Measurements from ENCODE around the gene CELA3B.
A peak's percentile ranks its signal among the peaks of the same experiment; 100 is the strongest.
"Not testable (repeated sequence)": the region's sequence is repeated elsewhere in the genome, so short reads cannot be mapped to it uniquely, and the experiment has no call there.

The CELA3B gene

GRCh38 chr1:21976703-21977239, at the start of gene CELA3B:
Gene CELA3B, plus strand, starts transcription at chr1:21977022. Its CDS starts 18 bp downstream, at chr1:21977040.
- H3K27ac ChIP-seq; DNase-seq; H3K4me3 ChIP-seq (ENCODE audit: low read depth, low read length): not testable (repeated sequence)

GRCh38 chr1:21927533-21928237, 49.1 kb upstream of the CELA3B start:
- H3K36me3 ChIP-seq (replicated peaks): peaks cover 4% of the 10 kb centered on the region
- in situ Hi-C loops (cut with HindIII; ENCODE audit: low pct_ligation_motif_present, low sequenced_read_pairs): no loop called here
- no peak overlapping the region for H3K4me3 ChIP-seq (ENCODE audit: low read depth, low read length)
- H3K27ac ChIP-seq: no peak overlapping the region
- no peaks in the 10 kb centered on the region for H3K27me3 ChIP-seq (replicated peaks)
- DNase-seq: no peak
- no peak for TF ChIP-seq CTCF (IDR thresholded peaks at IDR 0.05; ENCODE audit: low read depth, low read length, missing control alignments)

More at GRCh38 chr1:21976703-21977239, at the start of gene CELA3B:
- H3K27me3 ChIP-seq (replicated peaks); in situ Hi-C loops (cut with HindIII; ENCODE audit: low pct_ligation_motif_present, low sequenced_read_pairs); H3K36me3 ChIP-seq (replicated peaks): not testable (repeated sequence)

GRCh38 chr1:21930080-21930571, 46.7 kb upstream of the CELA3B start:
- Histone ChIP-seq H3K36me3 (replicated peaks) (peaks cover 4% of the 10 kb centered on the region), H3K27ac (peak overlapping the region; percentile 71), H3K27me3 (replicated peaks) (no peaks in the 10 kb centered on the region), H3K4me3 (ENCODE audit: low read depth, low read length) (no peak overlapping the region)
- no peak for TF ChIP-seq CTCF (IDR thresholded peaks at IDR 0.05; ENCODE audit: low read depth, low read length, missing control alignments)
- DNase-seq: no peak
- in situ Hi-C loops (cut with HindIII; ENCODE audit: low pct_ligation_motif_present, low sequenced_read_pairs): no loop called here

- TF ChIP-seq CTCF (IDR thresholded peaks at IDR 0.05; ENCODE audit: low read depth, low read length, missing control alignments): no peak
- peak overlapping the region; percentile 71 for H3K27ac ChIP-seq
- DNase-seq: no peak
- H3K4me3 ChIP-seq (ENCODE audit: low read depth, low read length): no peak overlapping the region
- in situ Hi-C loops (cut with HindIII; ENCODE audit: low pct_ligation_motif_present, low sequenced_read_pairs): no loop called here
- no peaks in the 10 kb centered on the region for H3K27me3 ChIP-seq (replicated peaks)
- H3K36me3 ChIP-seq (replicated peaks): peaks cover 4% of the 10 kb centered on the region
Measured at GRCh38 chr1:21930629-21931170, 46.1 kb upstream of the CELA3B start.

- in situ Hi-C loops (cut with HindIII; ENCODE audit: low pct_ligation_motif_present, low sequenced_read_pairs): no loop called here
- DNase-seq: peak; percentile 87
- no peaks in the 10 kb centered on the region for H3K27me3 ChIP-seq (replicated peaks)
- H3K4me3 ChIP-seq (ENCODE audit: low read depth, low read length): no peak overlapping the region
- H3K27ac ChIP-seq: peak overlapping the region; percentile 71
- TF ChIP-seq CTCF (IDR thresholded peaks at IDR 0.05; ENCODE audit: low read depth, low read length, missing control alignments): no peak
- H3K36me3 ChIP-seq (replicated peaks): peaks cover 4% of the 10 kb centered on the region
Measured at GRCh38 chr1:21931171-21932093, 45.4 kb upstream of the CELA3B start.

All from brain microvascular endothelial cell (primary cell).